AG04450 (cell line): Measurements from ENCODE around the gene CFAP46. TPM values are rescaled to one million over a fixed set of nuclear protein-coding genes. Genes with fewer than 3 reads are reported as not detected.

Experiments used
- CTCF ChIA-PET: fragments of 300-600, 350-600 bp; formaldehyde crosslinking; extraction: SDS; loops from one replicate; lab custom pipeline; 2022; ENCODE audit warnings: antibody characterized with exemption, inconsistent platforms; lab: Charles Lee
- POLR2A ChIA-PET: fragments of 350-600 bp; formaldehyde crosslinking; extraction: SDS; loops from one replicate; lab custom pipeline; 2021; ENCODE audit warnings: antibody characterized with exemption, inconsistent platforms; lab: Yijun Ruan, JAX
- DNase-seq: peaks from one replicate; pipeline ENCODE4 v3.0.0-alpha.2; 2011; ENCODE audit warnings: low read depth, low spot score
- H3K27ac ChIP-seq: one replicate; pipeline ENCODE4 v1.5.1; 2012; ENCODE audit warnings: low read depth, low read length, control low read depth
- H3K27me3 ChIP-seq: one replicate; pipeline ENCODE4 v1.6.0; 2012; ENCODE audit warnings: low read length; ENCODE audit not compliant: control insufficient read depth, insufficient read depth
- H3K4me3 ChIP-seq: 2 replicates; pipeline ENCODE4 v1.5.1; 2011; ENCODE audit warnings: mild to moderate bottlenecking, low read depth, low read length, control low read depth
- H3K9me3 ChIP-seq: 2 replicates; pipeline ENCODE4 v1.5.1; 2012; ENCODE audit warnings: low read length; ENCODE audit not compliant: control insufficient read depth, insufficient read depth
- polyA plus RNA-seq: library from polyadenylated mRNA; depleted of rRNA; stranded (reverse); fragments of >200 nt; gene quantifications from 2 replicates; pipeline ENCODE4 v1.2.3, GENCODE V29; 2011
- TF ChIP-seq, protein P1 (sequence below): IDR thresholded peaks from 2 replicates; pipeline ENCODE4 v1.5.1; 2011; ENCODE audit warnings: low read depth, low read length, control low read depth, inconsistent platforms

Gene CFAP46
- polyA plus RNA-seq, 1 experiment, result 2.7 TPM

DNA sequence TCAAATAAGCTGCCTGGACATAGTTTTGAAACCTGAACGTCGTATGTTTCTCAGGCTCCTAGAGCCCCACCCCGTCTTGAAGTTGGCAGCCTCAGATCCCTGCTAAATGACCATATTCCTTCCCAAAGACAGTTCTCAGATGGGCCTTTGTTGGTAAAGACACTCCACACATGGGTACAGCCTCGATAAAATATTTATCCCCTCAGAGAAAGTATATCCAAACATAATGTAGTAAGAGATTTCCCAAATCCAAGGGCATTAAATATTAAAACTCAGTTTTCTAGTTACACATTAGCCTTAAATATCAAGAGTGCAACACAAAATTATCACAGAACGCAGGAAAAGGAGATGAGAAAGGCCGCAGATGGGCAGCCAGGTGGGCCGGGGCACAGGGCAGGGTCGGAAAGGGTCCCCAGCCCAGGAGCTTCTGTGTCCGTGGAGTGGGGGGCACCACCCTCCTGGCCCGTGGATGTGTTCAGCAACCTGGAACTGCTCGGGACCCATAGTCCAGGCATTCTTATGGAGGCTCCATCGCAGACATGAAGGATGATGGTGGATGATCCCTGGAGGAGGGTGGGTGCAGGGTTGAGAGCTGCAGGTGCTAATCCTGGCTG is 1.5 kb upstream of the CFAP46 start:
- ChIA-PET CTCF (no interaction called here), POLR2A (no interaction called here)
- Histone ChIP-seq H3K4me3 (no peak overlapping the region), H3K9me3 (no peaks in the 10 kb centered on the region), H3K27ac (no peak overlapping the region), H3K27me3 (peaks cover 5% of the 10 kb centered on the region)
- TF ChIP-seq, protein P1, sequence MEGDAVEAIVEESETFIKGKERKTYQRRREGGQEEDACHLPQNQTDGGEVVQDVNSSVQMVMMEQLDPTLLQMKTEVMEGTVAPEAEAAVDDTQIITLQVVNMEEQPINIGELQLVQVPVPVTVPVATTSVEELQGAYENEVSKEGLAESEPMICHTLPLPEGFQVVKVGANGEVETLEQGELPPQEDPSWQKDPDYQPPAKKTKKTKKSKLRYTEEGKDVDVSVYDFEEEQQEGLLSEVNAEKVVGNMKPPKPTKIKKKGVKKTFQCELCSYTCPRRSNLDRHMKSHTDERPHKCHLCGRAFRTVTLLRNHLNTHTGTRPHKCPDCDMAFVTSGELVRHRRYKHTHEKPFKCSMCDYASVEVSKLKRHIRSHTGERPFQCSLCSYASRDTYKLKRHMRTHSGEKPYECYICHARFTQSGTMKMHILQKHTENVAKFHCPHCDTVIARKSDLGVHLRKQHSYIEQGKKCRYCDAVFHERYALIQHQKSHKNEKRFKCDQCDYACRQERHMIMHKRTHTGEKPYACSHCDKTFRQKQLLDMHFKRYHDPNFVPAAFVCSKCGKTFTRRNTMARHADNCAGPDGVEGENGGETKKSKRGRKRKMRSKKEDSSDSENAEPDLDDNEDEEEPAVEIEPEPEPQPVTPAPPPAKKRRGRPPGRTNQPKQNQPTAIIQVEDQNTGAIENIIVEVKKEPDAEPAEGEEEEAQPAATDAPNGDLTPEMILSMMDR, result no peak
- DNase-seq, result no peak

- ChIA-PET POLR2A (interaction anchor here (0.6 kb wide), 1 partner anchor 602 kb away, joined by 3 read pairs; no protein-coding TSS in a partner anchor), CTCF (no interaction called here)
Measured at GRCh38 chr10:132943058-132943790, 854 bp upstream of the CFAP46 start.

DNA sequence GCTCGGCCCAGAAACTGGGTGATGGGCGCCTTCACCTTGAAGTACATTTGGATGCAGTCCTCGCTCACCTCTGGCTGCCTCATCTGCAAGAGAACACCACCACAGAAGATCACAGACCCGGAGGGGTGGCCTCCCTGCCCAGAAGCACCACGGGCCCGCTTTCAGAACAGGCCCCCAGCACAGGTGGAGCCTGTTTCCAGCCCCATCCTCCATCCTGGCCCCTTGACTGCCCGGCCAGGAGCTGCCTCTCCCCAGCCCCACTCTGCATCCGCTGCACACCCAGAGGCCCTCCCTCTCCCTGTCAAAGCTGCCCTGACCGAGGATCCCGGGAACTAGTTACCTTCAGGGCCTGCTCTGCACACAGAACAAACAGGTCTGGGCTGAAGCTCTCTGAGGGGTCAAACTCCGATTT is 724 bp downstream of the CFAP46 start:
- Histone ChIP-seq H3K27me3 (no peaks in the 10 kb centered on the region), H3K4me3 (peak overlapping the region; percentile 59), H3K27ac (no peak overlapping the region), H3K9me3 (no peaks in the 10 kb centered on the region)
- POLR2A ChIA-PET, result no interaction called here
- DNase-seq, result no peak
- CTCF ChIA-PET, result interaction anchor here (0.5 to 1.3 kb wide), 4 partner anchors 37 to 388 kb away, joined by 3 to 4 read pairs (median 4); no protein-coding TSS in a partner anchor
- TF ChIP-seq, protein P1, result no peak

More at GRCh38 chr10:132943058-132943790, 854 bp upstream of the CFAP46 start:
- peak overlapping the region; percentile 59 for H3K4me3 ChIP-seq
- no peak overlapping the region for H3K27ac ChIP-seq
- TF ChIP-seq, protein P1, result no peak
- H3K27me3 ChIP-seq, result peaks cover under 1% of the 10 kb centered on the region
- no peak for DNase-seq
- H3K9me3 ChIP-seq, result no peaks in the 10 kb centered on the region

DNA sequence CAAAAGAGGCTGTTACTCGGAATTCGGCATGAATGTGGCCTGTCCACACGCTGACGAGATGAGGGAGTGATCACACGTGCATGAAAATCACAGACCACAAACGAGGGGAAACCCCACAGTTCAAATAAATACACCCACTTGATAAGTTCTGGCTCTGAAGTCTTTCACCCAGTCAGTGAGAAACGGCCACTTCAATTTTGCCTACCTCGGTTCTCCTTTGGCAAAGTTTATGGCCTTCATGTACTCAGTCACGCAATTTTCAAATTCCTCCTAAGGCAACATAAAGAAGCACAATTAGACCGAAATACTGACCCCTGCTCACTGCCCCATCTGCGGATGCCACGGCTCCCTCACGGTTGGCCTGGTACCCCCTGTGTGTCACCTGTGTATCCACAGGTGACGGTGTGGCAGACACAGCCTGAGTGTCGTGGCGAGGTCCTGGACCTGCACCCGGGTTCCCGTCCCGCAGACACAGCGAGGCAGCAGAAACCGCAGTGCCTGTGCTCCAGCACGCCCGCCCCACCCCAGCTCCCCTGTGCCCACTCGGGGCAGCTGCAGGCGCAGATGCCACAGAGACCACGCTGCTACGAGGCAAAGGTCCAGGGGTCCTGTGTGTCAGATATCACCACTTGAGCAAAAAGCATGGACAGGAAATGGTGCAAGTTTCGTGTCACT is 1.4 kb downstream of the CFAP46 start:
- H3K9me3 ChIP-seq, result no peaks in the 10 kb centered on the region
- H3K27me3 ChIP-seq, result no peaks in the 10 kb centered on the region
- no peak for DNase-seq
- no peak overlapping the region for H3K27ac ChIP-seq
- TF ChIP-seq, protein P1, result no peak
- CTCF ChIA-PET, result interaction anchor here (1.0 to 1.3 kb wide), 3 partner anchors 19 to 184 kb away, joined by 3 read pairs; no protein-coding TSS in a partner anchor
- POLR2A ChIA-PET, result no interaction called here
- H3K4me3 ChIP-seq, result no peak overlapping the region
